22Rv1 (cell line): Measurements from ENCODE around the gene GRK3.

ENCODE experiments used
- CTCF ChIP-seq: fragments of 450-650 bp; IDR thresholded peaks from 2 replicates; pipeline ENCODE4 v1.5.1; 2017; ENCODE audit warnings: mild to moderate bottlenecking
- ZFX ChIP-seq: fragments of 450-650 bp; IDR thresholded peaks from 2 replicates; pipeline ENCODE4 v1.6.1; 2017; ENCODE audit warnings: antibody characterized with exemption, borderline replicate concordance

- no peak for TF ChIP-seq CTCF
- no peak for TF ChIP-seq ZFX
Observed at GRCh38 chr22:25745341-25746011, 181.0 kb downstream of the GRK3 start.
